HCT116 (cell line): ENCODE data around the gene SIPA1L3. TPM values are rescaled to one million over a fixed set of nuclear protein-coding genes. Genes with fewer than 3 reads are reported as not detected.

Experiments used
- ATAC-seq: fragments of 200-7000 bp; cut with Tn5 transposase; 2 replicates; pipeline ENCODE4 v1.9.1; 2020; ENCODE audit warnings: mild to moderate bottlenecking, moderate library complexity
- BruUV-seq: library from RNA; stranded (reverse); fragments of 400-500 nt; replicated peaks from 2 replicates; lab custom pipeline; 2021; lab: Mats Ljungman, UMichigan
- CTCF ChIA-PET: fragments of 300-600 bp; sonication (Branson Sonifier 250); formaldehyde crosslinking; loops from one replicate; lab custom pipeline; 2021; ENCODE audit warnings: antibody characterized with exemption; lab: Charles Lee
- POLR2A ChIA-PET: fragments of 300-600, 350-600 bp; sonication (Branson Sonifier 250); formaldehyde crosslinking; loops from one replicate; lab custom pipeline; 2021; ENCODE audit warnings: antibody characterized with exemption; lab: Charles Lee
- RAD21 ChIA-PET, 2 experiments: fragments of 300-600 bp; sonication (Branson Sonifier 250); formaldehyde crosslinking; loops; one replicate each; lab custom pipeline; 2023; ENCODE audit warnings: low total read pairs in 2 of 2; ENCODE audit not compliant: uncharacterized antibody in 2 of 2, unreplicated experiment in 2 of 2, low non-redundant PET in 1 of 2; lab: Charles Lee
- DNase-seq: peaks from one replicate; pipeline ENCODE4 v3.0.0-alpha.2; 2010; ENCODE audit warnings: low read depth, low spot score
- H2AFZ ChIP-seq: fragments of 200-600 bp; shearing (Covaris generic), sonication (generic); 2 replicates; pipeline ENCODE4 v1.6.1; 2017; ENCODE audit warnings: low read depth, mixed run types, mixed read lengths, antibody characterized with exemption, low read length; ENCODE audit not compliant: poor library complexity, severe bottlenecking
- H3K27ac ChIP-seq: 2 replicates; pipeline ENCODE4 v1.5.1; 2012; ENCODE audit warnings: low read depth, low read length
- H3K27me3 ChIP-seq: fragments of 200-600 bp; sonication (generic); 2 replicates; pipeline ENCODE4 v1.6.1; 2016; ENCODE audit warnings: mixed run types, low read length, mixed read lengths; ENCODE audit not compliant: insufficient read depth
- H3K36me3 ChIP-seq, 2 experiments: fragments of 200-500 bp in 1 of 2; fragments of 200-600 bp in 1 of 2; sonication (Bioruptor generic) in 1 of 2; sonication (generic) in 1 of 2; 2 replicates each; pipeline versions ENCODE4 v1.5.1 to v1.6.1; 2014 to 2016; ENCODE audit warnings: low read length in 2 of 2, inconsistent platforms in 1 of 2, mixed read lengths in 1 of 2, mixed run types in 1 of 2; ENCODE audit not compliant: insufficient read depth in 2 of 2, control insufficient read depth in 1 of 2
- H3K4me1 ChIP-seq, 2 experiments: fragments of 200-600 bp in 1 of 2; sonication (generic) in 1 of 2; 2 replicates each; pipeline versions ENCODE4 v1.5.1 to v1.6.1; 2012 to 2017; ENCODE audit warnings: low read length in 2 of 2, inconsistent platforms in 1 of 2, mild to moderate bottlenecking in 1 of 2, mixed read lengths in 1 of 2, mixed run types in 1 of 2, moderate library complexity in 1 of 2; ENCODE audit not compliant: insufficient read depth in 2 of 2, control insufficient read depth in 1 of 2
- H3K4me2 ChIP-seq: fragments of 200-600 bp; sonication (generic); 2 replicates; pipeline ENCODE4 v1.6.1; 2017; ENCODE audit warnings: mixed run types, low read length, mixed read lengths
- H3K4me3 ChIP-seq, 2 experiments: fragments of 200-600 bp in 1 of 2; sonication (generic) in 1 of 2; replicated peaks in 1 of 2; 2 replicates each; pipeline ENCODE4 v1.5.1; 2011 to 2016; ENCODE audit warnings: low read length in 2 of 2, control low read depth in 1 of 2, low read depth in 1 of 2, mild to moderate bottlenecking in 1 of 2, mixed read lengths in 1 of 2, mixed run types in 1 of 2
- H3K79me2 ChIP-seq: fragments of 200-600 bp; sonication (generic); 2 replicates; pipeline ENCODE4 v1.6.1; 2017; ENCODE audit warnings: mild to moderate bottlenecking, mixed run types, low read length, moderate library complexity, mixed read lengths; ENCODE audit not compliant: insufficient read depth
- H3K9ac ChIP-seq: fragments of 200-600 bp; sonication (generic); 2 replicates; pipeline ENCODE4 v1.6.1; 2016; ENCODE audit warnings: low read length, mixed read lengths
- H3K9me2 ChIP-seq: fragments of 200-600 bp; sonication (generic), shearing (Covaris generic); 2 replicates; pipeline ENCODE4 v1.6.1; 2017; ENCODE audit warnings: mixed run types, mild to moderate bottlenecking, moderate library complexity; ENCODE audit not compliant: insufficient read depth
- H3K9me3 ChIP-seq, 2 experiments: fragments of 200-500 bp in 1 of 2; fragments of 200-600 bp in 1 of 2; sonication (Bioruptor generic) in 1 of 2; sonication (generic) in 1 of 2; 2 replicates each; pipeline ENCODE4 v1.6.1; 2014 to 2017; ENCODE audit warnings: low read length in 2 of 2, mixed read lengths in 2 of 2, inconsistent platforms in 1 of 2, low read depth in 1 of 2, mild to moderate bottlenecking in 1 of 2, mixed run types in 1 of 2, moderate library complexity in 1 of 2; ENCODE audit not compliant: control insufficient read depth in 1 of 2, insufficient read depth in 1 of 2
- H4K20me1 ChIP-seq: fragments of 200-600 bp; sonication (generic), shearing (Covaris generic); 2 replicates; pipeline ENCODE4 v1.6.1; 2017; ENCODE audit warnings: mixed run types, mild to moderate bottlenecking, moderate library complexity; ENCODE audit not compliant: insufficient read depth
- ATF3 ChIP-seq: IDR thresholded peaks from 2 replicates; pipeline ENCODE4 v1.6.1; 2012
- CBX3 ChIP-seq: IDR thresholded peaks from 2 replicates; pipeline ENCODE4 v1.6.1; 2012; ENCODE audit warnings: low read depth
- CEBPB ChIP-seq: IDR thresholded peaks from 2 replicates; pipeline ENCODE4 v1.6.1; 2012; ENCODE audit warnings: low read depth
- CTCF ChIP-seq, 3 experiments: fragments of 200-600 bp in 1 of 3; sonication (generic) in 1 of 3; IDR thresholded peaks in 2 of 3; conservative IDR thresholded peaks in 1 of 3; 2 replicates each; pipeline ENCODE4 v1.5.1; 2012 to 2017; ENCODE audit warnings: low read depth in 2 of 3, low read length in 2 of 3, antibody characterized with exemption in 1 of 3, borderline replicate concordance in 1 of 3, control low read depth in 1 of 3, mild to moderate bottlenecking in 1 of 3, mixed read lengths in 1 of 3, mixed run types in 1 of 3, moderate library complexity in 1 of 3; ENCODE audit not compliant: insufficient read depth in 1 of 3
- EGR1 ChIP-seq: IDR thresholded peaks from 2 replicates; pipeline ENCODE4 v1.6.1; 2012; ENCODE audit warnings: low read depth
- ELF1 ChIP-seq: IDR thresholded peaks from 2 replicates; pipeline ENCODE4 v1.6.1; 2012; ENCODE audit warnings: low read depth, borderline replicate concordance
- EZH2phosphoT487 ChIP-seq: fragments of 200-600 bp; IDR thresholded peaks from 2 replicates; pipeline ENCODE4 v1.6.1; 2018; ENCODE audit warnings: antibody characterized with exemption, borderline replicate concordance
- FOSL1 ChIP-seq: IDR thresholded peaks from 2 replicates; pipeline ENCODE4 v1.6.1; 2012; ENCODE audit warnings: low read depth
- MAX ChIP-seq: IDR thresholded peaks from 2 replicates; pipeline ENCODE4 v1.6.1; 2012
- POLR2A ChIP-seq: IDR thresholded peaks from 2 replicates; pipeline ENCODE4 v1.7.0; 2011; ENCODE audit warnings: borderline replicate concordance; ENCODE audit not compliant: insufficient read depth, insufficient read length; ENCODE audit errors: extremely low read depth
- SIN3A ChIP-seq: IDR thresholded peaks from 2 replicates; pipeline ENCODE4 v1.6.1; 2012; ENCODE audit warnings: low read depth
- SP1 ChIP-seq: IDR thresholded peaks from 2 replicates; pipeline ENCODE4 v1.6.1; 2012; ENCODE audit warnings: low read depth
- SRF ChIP-seq: IDR thresholded peaks from 2 replicates; pipeline ENCODE4 v1.6.1; 2012; ENCODE audit warnings: low read depth
- TCF7L2 ChIP-seq: IDR thresholded peaks from 2 replicates; pipeline ENCODE4 v1.7.0; 2011; ENCODE audit warnings: borderline replicate concordance, inconsistent platforms; ENCODE audit not compliant: insufficient read depth, insufficient read length; ENCODE audit errors: extremely low read depth
- ZBTB33 ChIP-seq: IDR thresholded peaks from 2 replicates; pipeline ENCODE4 v1.6.1; 2011; ENCODE audit warnings: mild to moderate bottlenecking, low read length, moderate library complexity; ENCODE audit not compliant: insufficient replicate concordance; ENCODE audit errors: extremely low read depth
- ZFX ChIP-seq: fragments of 450-650 bp; IDR thresholded peaks from 2 replicates; pipeline ENCODE4 v1.6.1; 2017
- ZNF274 ChIP-seq: fragments of 200-500 bp; sonication (Bioruptor generic); IDR thresholded peaks from 2 replicates; pipeline ENCODE4 v1.6.1; 2014; ENCODE audit warnings: mild to moderate bottlenecking, low read depth, low read length, inconsistent platforms
- intact Hi-C: fragments of 100-400 bp; cut with micrococcal nuclease; formaldehyde crosslinking; loops from 2 replicates; pipeline ENCODE4 v1.10.0; 2022
- total RNA-seq: library from RNA; stranded (reverse); gene quantifications from one replicate; pipeline ENCODE4 v1.2.1, GENCODE V29; 2021; ENCODE audit not compliant: unreplicated experiment

The SIPA1L3 gene
- total RNA-seq, 1 experiment from 2014 or later, result 41.8 TPM

- no peak for TF ChIP-seq TCF7L2
- TF ChIP-seq SRF, result no peak
- no peak for TF ChIP-seq CTCF (IDR thresholded peaks at IDR 0.05 in 2 of 3, conservative IDR thresholded peaks at IDR 0.05 in 1 of 3; ENCODE audit: borderline replicate concordance in 1 of 3, insufficient read depth in 1 of 3, low read depth in 2 of 3, low read length in 2 of 3)
These were observed 46.3 kb downstream of the SIPA1L3 start (continued) for GRCh38 chr19:37953171-37953917.

- peaks cover 74% of the 10 kb centered on the region for H3K79me2 ChIP-seq
- CTCF ChIA-PET, result no interaction called here
- intact Hi-C loops, result no loop called here
- no peak for TF ChIP-seq FOSL1
- no peak for TF ChIP-seq ATF3
- no peak for TF ChIP-seq CBX3
- no peak for TF ChIP-seq ZFX
- TF ChIP-seq MAX, result no peak
- no peak for TF ChIP-seq EZH2phosphoT487
- no peak for TF ChIP-seq SP1
- TF ChIP-seq CEBPB, result no peak
- TF ChIP-seq SIN3A, result no peak
- TF ChIP-seq ZBTB33, result no peak
- TF ChIP-seq POLR2A, result no peak
- TF ChIP-seq EGR1, result no peak
- TF ChIP-seq ZNF274, result no peak
- TF ChIP-seq SRF, result no peak
- TF ChIP-seq ELF1, result no peak
- TF ChIP-seq, all 23 proteins: peak for 0
- Histone ChIP-seq H3K27me3 (no peaks in the 10 kb centered on the region), H4K20me1 (no peaks in the 10 kb centered on the region; the same call in 1 of the 2 replicates), H3K27ac (no peak overlapping the region), H3K9me2 (no peaks in the 10 kb centered on the region), H3K36me3 (no peaks in the 10 kb centered on the region), H3K4me3 (no peak overlapping the region), H3K4me2 (no peak overlapping the region), H3K9ac (no peak overlapping the region), H2AFZ (no peak overlapping the region), H3K4me1 (peaks cover 0 to 11% of the 10 kb centered on the region in 2 experiments; a peak in 1 of 4 replicates), H3K9me3 (no peaks in the 10 kb centered on the region)
- ChIA-PET POLR2A (interaction anchor here (0.6 kb wide), 1 partner anchor 344 kb away, joined by 3 read pairs; no protein-coding TSS in a partner anchor), RAD21 (no interaction called here)
- BruUV-seq, result no TSS peak
- ATAC-seq, result no peak
- no peak for DNase-seq
These were observed 46.9 kb downstream of the SIPA1L3 start for GRCh38 chr19:37953918-37954303.
